HEK293 (cell line): ENCODE results near the gene NNT.
"Not testable (repeated sequence)": the region's sequence is repeated elsewhere in the genome, so short reads cannot be mapped to it uniquely, and the experiment has no call there.

Source experiments
- CTCF ChIA-PET: fragments of 350-600 bp; formaldehyde crosslinking; extraction: SDS; loops from one replicate; lab custom pipeline; 2021; ENCODE audit warnings: antibody characterized with exemption; lab: Yijun Ruan, JAX
- POLR2A ChIA-PET: fragments of 300-600 bp; formaldehyde crosslinking; extraction: SDS; loops from one replicate; lab custom pipeline; 2020; ENCODE audit warnings: antibody characterized with exemption, inconsistent platforms; lab: Yijun Ruan, JAX
- H3K27ac ChIP-seq: fragments of 200-500 bp; sonication (Bioruptor generic); 2 replicates; pipeline ENCODE4 v1.5.1; 2014; ENCODE audit warnings: low read depth, low read length, control low read depth, inconsistent platforms; ENCODE audit errors: extremely low read depth
- H3K36me3 ChIP-seq, 2 experiments: fragments of 200-500 bp in 1 of 2; sonication (Bioruptor generic) in 1 of 2; 1 replicate in 1 of 2; 2 replicates in 1 of 2; pipeline ENCODE4 v1.5.1; 2014 to 2017; ENCODE audit warnings: inconsistent platforms in 2 of 2, low read length in 2 of 2; ENCODE audit not compliant: control insufficient read depth in 2 of 2, insufficient read depth in 1 of 2
- H3K4me1 ChIP-seq: fragments of 200-500 bp; sonication (Bioruptor generic); 2 replicates; pipeline ENCODE4 v1.5.1; 2014; ENCODE audit warnings: mild to moderate bottlenecking, low read length, inconsistent platforms; ENCODE audit not compliant: control insufficient read depth, insufficient read depth
- H3K4me3 ChIP-seq: 2 replicates; pipeline ENCODE4 v1.5.1; 2011; ENCODE audit warnings: low read depth, mild to moderate bottlenecking, control low read depth, low read length, moderate library complexity
- H3K9me3 ChIP-seq: fragments of 200-500 bp; sonication (Bioruptor generic); 2 replicates; pipeline ENCODE4 v1.5.1; 2014; ENCODE audit warnings: low read depth, low read length, inconsistent platforms; ENCODE audit not compliant: control insufficient read depth, insufficient read depth
- FEZF1 ChIP-seq: fragments of 450-650 bp; formaldehyde crosslinking; IDR thresholded peaks from 2 replicates; pipeline ENCODE4 v1.5.1; 2016; ENCODE audit warnings: missing biosample characterization, missing genetic modification characterization
- IKZF3 ChIP-seq: fragments of 450-650 bp; IDR thresholded peaks from 2 replicates; pipeline ENCODE4 v1.5.0; 2018; ENCODE audit warnings: missing biosample characterization, mild to moderate bottlenecking, missing genetic modification characterization, moderate library complexity
- MYNN ChIP-seq: fragments of 450-650 bp; formaldehyde crosslinking; IDR thresholded peaks from 2 replicates; pipeline ENCODE4 v1.5.1; 2016; ENCODE audit warnings: missing biosample characterization, missing genetic modification characterization, borderline replicate concordance
- OSR2 ChIP-seq: fragments of 450-650 bp; formaldehyde crosslinking; IDR thresholded peaks from 2 replicates; pipeline ENCODE4 v1.5.1; 2016; ENCODE audit warnings: missing biosample characterization, missing genetic modification characterization
- PATZ1 ChIP-seq: fragments of 450-650 bp; formaldehyde crosslinking; IDR thresholded peaks from 2 replicates; pipeline ENCODE4 v1.5.1; 2016; ENCODE audit warnings: missing biosample characterization, missing genetic modification characterization
- SETDB1 ChIP-seq: IDR thresholded peaks from one replicate; pipeline ENCODE4 v1.6.1; 2017; ENCODE audit warnings: mild to moderate bottlenecking, low read length, moderate library complexity, mixed read lengths; ENCODE audit not compliant: insufficient read length
- SP3 ChIP-seq: fragments of 450-650 bp; formaldehyde crosslinking; IDR thresholded peaks from 2 replicates; pipeline ENCODE4 v1.5.1; 2016; ENCODE audit warnings: missing biosample characterization, missing genetic modification characterization
- ZBTB17 ChIP-seq: fragments of 450-650 bp; formaldehyde crosslinking; IDR thresholded peaks from 2 replicates; pipeline ENCODE4 v1.5.1; 2016; ENCODE audit warnings: missing biosample characterization, missing genetic modification characterization
- ZFHX2 ChIP-seq: fragments of 450-650 bp; formaldehyde crosslinking; conservative IDR thresholded peaks from 2 replicates; pipeline ENCODE4 v1.5.1; 2016; ENCODE audit warnings: missing biosample characterization, missing genetic modification characterization
- ZNF146 ChIP-seq: fragments of 450-650 bp; formaldehyde crosslinking; IDR thresholded peaks from 2 replicates; pipeline ENCODE4 v1.5.1; 2016; ENCODE audit warnings: missing biosample characterization, missing genetic modification characterization
- ZNF211 ChIP-seq: fragments of 450-650 bp; formaldehyde crosslinking; IDR thresholded peaks from 2 replicates; pipeline ENCODE4 v1.5.1; 2016; ENCODE audit warnings: low read depth, missing biosample characterization, missing genetic modification characterization
- ZNF404 ChIP-seq: fragments of 450-650 bp; formaldehyde crosslinking; IDR thresholded peaks from 2 replicates; pipeline ENCODE4 v1.5.1; 2017; ENCODE audit warnings: missing biosample characterization, missing genetic modification characterization
- ZNF558 ChIP-seq: fragments of 450-650 bp; formaldehyde crosslinking; IDR thresholded peaks from 2 replicates; pipeline ENCODE4 v1.5.1; 2016; ENCODE audit warnings: missing biosample characterization, missing genetic modification characterization
- ZNF621 ChIP-seq: fragments of 450-650 bp; formaldehyde crosslinking; IDR thresholded peaks from 2 replicates; pipeline ENCODE4 v1.5.1; 2017; ENCODE audit warnings: missing biosample characterization, missing genetic modification characterization
- ZNF626 ChIP-seq: fragments of 450-650 bp; sonication (Bioruptor Pico); formaldehyde crosslinking; IDR thresholded peaks from 2 replicates; pipeline ENCODE4 v1.5.1; 2018; ENCODE audit warnings: missing biosample characterization, missing genetic modification characterization, inconsistent platforms
- ZNF692 ChIP-seq: fragments of 450-650 bp; formaldehyde crosslinking; IDR thresholded peaks from 2 replicates; pipeline ENCODE4 v1.5.1; 2016; ENCODE audit warnings: missing biosample characterization, missing genetic modification characterization
- ZNF76 ChIP-seq: fragments of 450-650 bp; formaldehyde crosslinking; IDR thresholded peaks from 2 replicates; pipeline ENCODE4; 2016; ENCODE audit warnings: low read depth, missing biosample characterization, missing genetic modification characterization, borderline replicate concordance

Gene NNT

GRCh38 chr5:43702815-43703214 is 99.8 kb downstream of the NNT start:
- ChIA-PET POLR2A (no interaction called here), CTCF (interaction anchor here (0.6 to 0.7 kb wide), 2 partner anchors 12 to 944 kb away, joined by 3 to 6 read pairs; no protein-coding TSS in a partner anchor)
- no peaks in the 10 kb centered on the region for H3K9me3 ChIP-seq
- H3K4me1 ChIP-seq: no peaks in the 10 kb centered on the region
- H3K36me3 ChIP-seq: peaks cover 0 to 12% of the 10 kb centered on the region in 2 experiments; a peak in 1 of 3 replicates
- TF ChIP-seq FEZF1 (tag by site-specific recombination) (peak; percentile 48; the same call in 1 of the 2 replicates), ZNF76 (tag by site-specific recombination) (no peak), ZNF621 (tag by site-specific recombination) (no peak), ZNF692 (tag by site-specific recombination) (no peak), ZNF211 (tag by site-specific recombination) (no peak), IKZF3 (tag by site-specific recombination) (no peak), PATZ1 (tag by site-specific recombination) (no peak), ZFHX2 (tag by site-specific recombination) (peak; percentile 44; the same call in 1 of the 2 replicates), SP3 (tag by site-specific recombination) (no peak), ZNF558 (no peak), OSR2 (tag by site-specific recombination) (0 out of 2 replicates have a peak, but pooled peaks have one; percentile 42), ZBTB17 (tag by site-specific recombination) (0 out of 2 replicates have a peak, but pooled peaks have one; percentile 19), SETDB1 (no peak)
- no peak overlapping the region for H3K4me3 ChIP-seq
- H3K27ac ChIP-seq: no peak overlapping the region

- Histone ChIP-seq H3K36me3 (peaks cover 0 to 12% of the 10 kb centered on the region in 2 experiments; a peak in 1 of 3 replicates), H3K4me1 (no peaks in the 10 kb centered on the region), H3K9me3 (no peaks in the 10 kb centered on the region)
- POLR2A ChIA-PET: no interaction called here
- TF ChIP-seq ZNF626 (tag by site-specific recombination) (no peak), MYNN (tag by site-specific recombination) (no peak), ZNF404 (tag by site-specific recombination) (no peak)
- TF ChIP-seq, all 188 proteins: peak for 0
- CTCF ChIA-PET: interaction anchor here (0.6 kb wide), 1 partner anchor 516 kb away, joined by 3 read pairs; no protein-coding TSS in a partner anchor
- H3K27ac ChIP-seq: no peak overlapping the region
- no peak overlapping the region for H3K4me3 ChIP-seq
Measured at GRCh38 chr5:43704243-43704642, 101.3 kb downstream of the NNT start.

GRCh38 chr5:43706576-43706975 is 103.6 kb downstream of the NNT start:
- H3K4me1 ChIP-seq, H3K27ac ChIP-seq, POLR2A ChIA-PET, H3K4me3 ChIP-seq, H3K9me3 ChIP-seq: not testable (repeated sequence)
- H3K36me3 ChIP-seq: peaks cover 0 to 12% of the 10 kb centered on the region in 2 experiments; a peak in 1 of 3 replicates
- peak; percentile 98 for TF ChIP-seq ZNF146 (tag by site-specific recombination)
- CTCF ChIA-PET: interaction anchor here (0.7 kb wide), 1 partner anchor 92 kb away, joined by 4 read pairs; no protein-coding TSS in a partner anchor
